Erythroblast (primary cell): ENCODE measurements around the gene ANKFY1.

ENCODE experiments used
- GATA1 ChIP-seq: IDR thresholded peaks from 2 replicates; pipeline ENCODE4 v1.6.1; 2011; ENCODE audit warnings: low read depth, mild to moderate bottlenecking, control low read depth, low read length, moderate library complexity
- POLR2A ChIP-seq: IDR thresholded peaks from 2 replicates; pipeline ENCODE4 v1.6.1; 2011; ENCODE audit warnings: mild to moderate bottlenecking, low read length

DNA sequence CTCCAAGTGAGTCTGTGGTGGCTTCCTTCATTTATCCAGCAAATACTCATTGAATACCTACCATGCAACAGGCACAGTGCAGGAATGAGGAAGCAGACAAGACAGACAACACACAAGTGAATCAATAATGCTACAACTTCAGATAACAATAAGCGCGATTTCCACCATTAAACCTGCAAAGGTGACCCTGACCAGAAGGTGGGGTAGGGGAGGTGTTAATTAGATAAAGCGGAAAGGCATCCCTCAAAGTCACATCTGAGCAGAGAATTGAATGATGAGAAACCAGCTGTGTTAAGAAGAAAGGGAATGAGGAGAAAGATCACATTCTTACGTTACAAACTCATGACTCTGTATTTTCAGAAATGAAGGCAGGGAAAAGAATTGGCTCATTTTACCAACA lies 147.3 kb downstream of the ANKFY1 start:
- no peak for TF ChIP-seq POLR2A
- TF ChIP-seq GATA1: no peak
